Hepatocyte (in vitro differentiated cells): ENCODE data around the gene TFDP1.

Source experiments
- EZH2 ChIP-seq: fragments of 200-600 bp; sonication (generic); IDR thresholded peaks from 2 replicates; pipeline ENCODE4 v1.6.1; 2016; ENCODE audit warnings: antibody characterized with exemption, mild to moderate bottlenecking, borderline replicate concordance
- EZH2phosphoT487 ChIP-seq: fragments of 200-600 bp; sonication (generic); IDR thresholded peaks from one replicate; pipeline ENCODE4 v1.6.1; 2018; ENCODE audit warnings: antibody characterized with exemption, mild to moderate bottlenecking, low read depth, moderate library complexity; ENCODE audit not compliant: unreplicated experiment, severe bottlenecking
- TF ChIP-seq, protein P1 (sequence below): fragments of 200-600 bp; sonication (generic); IDR thresholded peaks from 2 replicates; pipeline ENCODE4 v1.5.1; 2016; ENCODE audit warnings: antibody characterized with exemption, mild to moderate bottlenecking; ENCODE audit not compliant: poor library complexity

DNA sequence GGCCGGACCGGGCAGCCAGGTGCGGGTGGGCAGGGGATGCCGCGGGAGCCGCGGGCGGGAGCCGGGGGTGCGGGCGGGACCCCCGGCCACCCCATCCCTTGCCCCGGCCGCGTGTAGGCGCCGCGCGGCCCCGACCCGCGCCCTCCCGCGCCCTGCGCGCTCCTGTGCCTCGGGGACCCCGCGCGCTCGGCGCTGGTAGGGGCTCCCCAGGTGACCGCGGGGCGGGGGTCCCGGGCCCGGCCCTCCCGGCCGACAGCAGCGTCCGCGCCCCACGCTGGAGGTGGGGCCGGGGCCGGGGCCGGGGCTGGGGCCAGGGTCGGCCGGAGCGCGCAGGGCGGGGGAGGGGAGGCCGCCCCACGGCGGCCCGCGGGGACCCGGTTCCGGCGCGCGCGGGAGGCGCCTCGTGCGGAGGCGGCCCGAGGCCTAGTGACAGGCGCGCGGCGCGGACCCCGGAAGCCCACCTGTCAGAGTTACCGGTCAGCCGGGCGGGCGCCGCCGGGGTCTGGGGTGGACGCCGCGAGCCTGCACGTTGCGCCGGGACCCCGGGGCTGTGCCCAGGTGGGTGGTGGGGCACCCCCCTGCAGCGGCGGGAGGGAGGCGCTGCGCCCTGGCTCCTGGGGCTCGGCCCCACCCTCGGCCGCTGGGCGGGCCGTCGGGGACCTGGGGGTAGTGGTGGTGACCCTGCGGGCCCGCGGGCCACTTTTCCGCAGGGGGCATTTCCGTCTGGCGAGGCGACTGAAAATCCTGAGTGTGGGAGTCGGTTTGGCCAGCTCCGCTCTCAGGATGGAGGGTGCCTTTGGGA is 518 bp downstream of the TFDP1 start:
- TF ChIP-seq EZH2 (no peak), EZH2phosphoT487 (no peak)
- TF ChIP-seq, protein P1, sequence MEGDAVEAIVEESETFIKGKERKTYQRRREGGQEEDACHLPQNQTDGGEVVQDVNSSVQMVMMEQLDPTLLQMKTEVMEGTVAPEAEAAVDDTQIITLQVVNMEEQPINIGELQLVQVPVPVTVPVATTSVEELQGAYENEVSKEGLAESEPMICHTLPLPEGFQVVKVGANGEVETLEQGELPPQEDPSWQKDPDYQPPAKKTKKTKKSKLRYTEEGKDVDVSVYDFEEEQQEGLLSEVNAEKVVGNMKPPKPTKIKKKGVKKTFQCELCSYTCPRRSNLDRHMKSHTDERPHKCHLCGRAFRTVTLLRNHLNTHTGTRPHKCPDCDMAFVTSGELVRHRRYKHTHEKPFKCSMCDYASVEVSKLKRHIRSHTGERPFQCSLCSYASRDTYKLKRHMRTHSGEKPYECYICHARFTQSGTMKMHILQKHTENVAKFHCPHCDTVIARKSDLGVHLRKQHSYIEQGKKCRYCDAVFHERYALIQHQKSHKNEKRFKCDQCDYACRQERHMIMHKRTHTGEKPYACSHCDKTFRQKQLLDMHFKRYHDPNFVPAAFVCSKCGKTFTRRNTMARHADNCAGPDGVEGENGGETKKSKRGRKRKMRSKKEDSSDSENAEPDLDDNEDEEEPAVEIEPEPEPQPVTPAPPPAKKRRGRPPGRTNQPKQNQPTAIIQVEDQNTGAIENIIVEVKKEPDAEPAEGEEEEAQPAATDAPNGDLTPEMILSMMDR, result no peak
